Measurements from ENCODE around the gene TTC12.

- TF ChIP-seq POLR2AphosphoS5 (IDR thresholded peaks at IDR 0.05; ENCODE audit: borderline replicate concordance, low read depth, low read length) (no peak), EZH2 (IDR thresholded peaks at IDR 0.05) (no peak)
Observed at GRCh38 chr11:113338730-113339129, 24.3 kb downstream of the TTC12 start.
